Neural cell (in vitro differentiated cells): Measurements from ENCODE around the gene BMP7. TPM values are rescaled to one million over a fixed set of nuclear protein-coding genes. Genes with fewer than 3 reads are reported as not detected.
"Not testable (repeated sequence)": the region's sequence is repeated elsewhere in the genome, so short reads cannot be mapped to it uniquely, and the experiment has no call there.

Experiments used
- H2AFZ ChIP-seq: fragments of 200-600, 300-800 bp; sonication (generic), shearing (Covaris generic); 2 replicates; pipeline ENCODE4 v1.6.0; 2014; ENCODE audit warnings: low read depth, mild to moderate bottlenecking, antibody characterized with exemption, low read length, moderate library complexity
- H3F3A ChIP-seq: fragments of 200-600 bp; shearing (Covaris generic); 2 replicates; pipeline ENCODE4 v1.6.1; 2016; ENCODE audit warnings: mild to moderate bottlenecking, moderate library complexity, mixed read lengths, antibody characterized with exemption, low read length; ENCODE audit not compliant: insufficient read depth, poor library complexity, severe bottlenecking
- H3K27ac ChIP-seq: fragments of 200-600, 300-800 bp; sonication (generic), shearing (Covaris generic); 2 replicates; pipeline ENCODE4 v1.5.1; 2014; ENCODE audit warnings: mild to moderate bottlenecking, low read length, moderate library complexity
- H3K27me3 ChIP-seq: fragments of 300-800, 200-600 bp; sonication (generic), shearing (Covaris generic); 2 replicates; pipeline ENCODE4 v1.6.0; 2014; ENCODE audit warnings: mild to moderate bottlenecking, low read depth, low read length, moderate library complexity; ENCODE audit not compliant: insufficient read depth
- H3K36me3 ChIP-seq: fragments of 300-800, 200-600 bp; sonication (generic), shearing (Covaris generic); 2 replicates; pipeline ENCODE4 v1.5.1; 2014; ENCODE audit warnings: mild to moderate bottlenecking, antibody characterized with exemption, low read length, moderate library complexity; ENCODE audit not compliant: insufficient read depth
- H3K4me2 ChIP-seq: fragments of 300-800, 200-600 bp; sonication (generic), shearing (Covaris generic); 2 replicates; pipeline ENCODE4 v1.6.0; 2014; ENCODE audit warnings: mild to moderate bottlenecking, low read length
- H3K4me3 ChIP-seq: fragments of 300-800, 200-600 bp; sonication (generic), shearing (Covaris generic); 2 replicates; pipeline ENCODE4 v1.5.1; 2014; ENCODE audit warnings: mild to moderate bottlenecking, low read length, moderate library complexity
- H3K79me2 ChIP-seq: fragments of 200-600 bp; shearing (Covaris generic); replicated peaks from 2 replicates; pipeline ENCODE4 v1.6.0; 2014; ENCODE audit warnings: mild to moderate bottlenecking, low read length, moderate library complexity; ENCODE audit not compliant: insufficient read depth
- H3K9ac ChIP-seq: fragments of 300-800, 200-600 bp; sonication (generic), shearing (Covaris generic); 2 replicates; pipeline ENCODE4 v1.6.1; 2016; ENCODE audit warnings: mild to moderate bottlenecking, low read length, mixed read lengths
- H3K9me2 ChIP-seq: fragments of 200-600 bp; shearing (Covaris generic); 2 replicates; pipeline ENCODE4 v1.6.1; 2016; ENCODE audit warnings: mild to moderate bottlenecking, low read length, mixed read lengths; ENCODE audit not compliant: insufficient read depth
- H3K9me3 ChIP-seq: fragments of 200-600, 300-800 bp; sonication (generic), shearing (Covaris generic); 2 replicates; pipeline ENCODE4 v1.6.1; 2016; ENCODE audit warnings: mild to moderate bottlenecking, mixed run types, low read length, moderate library complexity, mixed read lengths
- H4K20me1 ChIP-seq: fragments of 200-600 bp; shearing (Covaris generic); 2 replicates; pipeline ENCODE4 v1.6.1; 2016; ENCODE audit warnings: mild to moderate bottlenecking, mixed run types; ENCODE audit not compliant: insufficient read depth
- EP300 ChIP-seq: fragments of 450-650 bp; conservative IDR thresholded peaks from 2 replicates; pipeline ENCODE4 v1.6.1; 2014; ENCODE audit warnings: antibody characterized with exemption, mild to moderate bottlenecking, moderate library complexity; ENCODE audit not compliant: poor library complexity, severe bottlenecking
- EZH2 ChIP-seq: fragments of 200-600, 300-800 bp; shearing (Covaris generic), sonication (generic); IDR thresholded peaks from 2 replicates; pipeline ENCODE4 v1.6.1; 2014; ENCODE audit warnings: antibody characterized with exemption, low read length, borderline replicate concordance, mild to moderate bottlenecking; ENCODE audit not compliant: insufficient read depth, poor library complexity, severe bottlenecking
- RAD21 ChIP-seq: fragments of 450-650 bp; conservative IDR thresholded peaks from 2 replicates; pipeline ENCODE4 v1.6.1; 2014; ENCODE audit warnings: antibody characterized with exemption, mild to moderate bottlenecking, moderate library complexity
- SMC3 ChIP-seq: fragments of 450-650 bp; conservative IDR thresholded peaks from 2 replicates; pipeline ENCODE4 v1.6.1; 2014; ENCODE audit warnings: antibody characterized with exemption, mild to moderate bottlenecking, moderate library complexity; ENCODE audit not compliant: poor library complexity
- TAF1 ChIP-seq: IDR thresholded peaks from 2 replicates; pipeline ENCODE4 v1.6.1; 2012; ENCODE audit warnings: low read depth
- polyA plus RNA-seq: library from polyadenylated mRNA; depleted of rRNA; stranded (reverse); fragments of >200 nt; gene quantifications from 2 replicates; pipeline ENCODE4 v1.2.3, GENCODE V29; 2014
- TF ChIP-seq, protein P1 (sequence below): IDR thresholded peaks from 2 replicates; pipeline ENCODE4 v1.6.1; 2012; ENCODE audit warnings: borderline replicate concordance

Gene BMP7
- polyA plus RNA-seq, 1 donor from 2014 or later, result 3.6 TPM

DNA sequence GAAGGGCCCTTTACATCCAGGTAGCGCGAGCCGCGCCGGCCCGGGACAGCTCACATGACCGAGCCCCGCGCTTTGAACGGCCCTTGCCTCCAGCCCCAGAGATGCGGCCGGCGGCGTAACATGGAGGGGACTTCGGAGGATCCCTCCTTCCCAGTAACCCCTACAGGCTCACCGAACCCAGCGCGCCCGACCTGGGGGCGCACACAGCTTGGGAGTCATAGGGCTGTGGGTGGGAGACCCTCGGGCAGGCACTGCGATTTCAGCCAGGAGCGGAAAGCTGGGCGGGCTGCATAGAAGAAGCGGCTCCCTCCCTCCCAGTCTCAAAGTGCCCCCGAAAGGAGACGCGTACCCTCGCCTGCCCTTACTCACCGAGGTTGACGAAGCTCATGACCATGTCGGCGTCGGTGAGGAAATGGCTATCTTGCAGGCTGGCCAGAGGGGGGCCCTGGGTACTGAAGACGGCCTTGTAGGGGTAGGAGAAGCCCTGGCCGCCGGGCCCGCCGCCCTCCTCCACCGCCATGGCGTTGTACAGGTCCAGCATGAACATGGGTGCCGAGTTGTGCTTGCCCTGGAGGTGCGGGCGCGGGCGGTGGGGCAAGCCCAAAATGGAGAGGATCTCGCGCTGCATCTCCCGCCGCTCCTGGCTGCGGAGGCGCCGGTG lies 975 bp downstream of the BMP7 start:
- H2AFZ ChIP-seq, result no peak overlapping the region
- peak overlapping the region; percentile 70 for H3K4me3 ChIP-seq
- H3F3A ChIP-seq, result no peaks in the 10 kb centered on the region
- no peaks in the 10 kb centered on the region for H3K79me2 ChIP-seq
- no peaks in the 10 kb centered on the region for H3K9me3 ChIP-seq
- TF ChIP-seq RAD21 (no peak), EP300 (no peak), EZH2 (peak; percentile 43), TAF1 (no peak), SMC3 (no peak)
- TF ChIP-seq, protein P1, sequence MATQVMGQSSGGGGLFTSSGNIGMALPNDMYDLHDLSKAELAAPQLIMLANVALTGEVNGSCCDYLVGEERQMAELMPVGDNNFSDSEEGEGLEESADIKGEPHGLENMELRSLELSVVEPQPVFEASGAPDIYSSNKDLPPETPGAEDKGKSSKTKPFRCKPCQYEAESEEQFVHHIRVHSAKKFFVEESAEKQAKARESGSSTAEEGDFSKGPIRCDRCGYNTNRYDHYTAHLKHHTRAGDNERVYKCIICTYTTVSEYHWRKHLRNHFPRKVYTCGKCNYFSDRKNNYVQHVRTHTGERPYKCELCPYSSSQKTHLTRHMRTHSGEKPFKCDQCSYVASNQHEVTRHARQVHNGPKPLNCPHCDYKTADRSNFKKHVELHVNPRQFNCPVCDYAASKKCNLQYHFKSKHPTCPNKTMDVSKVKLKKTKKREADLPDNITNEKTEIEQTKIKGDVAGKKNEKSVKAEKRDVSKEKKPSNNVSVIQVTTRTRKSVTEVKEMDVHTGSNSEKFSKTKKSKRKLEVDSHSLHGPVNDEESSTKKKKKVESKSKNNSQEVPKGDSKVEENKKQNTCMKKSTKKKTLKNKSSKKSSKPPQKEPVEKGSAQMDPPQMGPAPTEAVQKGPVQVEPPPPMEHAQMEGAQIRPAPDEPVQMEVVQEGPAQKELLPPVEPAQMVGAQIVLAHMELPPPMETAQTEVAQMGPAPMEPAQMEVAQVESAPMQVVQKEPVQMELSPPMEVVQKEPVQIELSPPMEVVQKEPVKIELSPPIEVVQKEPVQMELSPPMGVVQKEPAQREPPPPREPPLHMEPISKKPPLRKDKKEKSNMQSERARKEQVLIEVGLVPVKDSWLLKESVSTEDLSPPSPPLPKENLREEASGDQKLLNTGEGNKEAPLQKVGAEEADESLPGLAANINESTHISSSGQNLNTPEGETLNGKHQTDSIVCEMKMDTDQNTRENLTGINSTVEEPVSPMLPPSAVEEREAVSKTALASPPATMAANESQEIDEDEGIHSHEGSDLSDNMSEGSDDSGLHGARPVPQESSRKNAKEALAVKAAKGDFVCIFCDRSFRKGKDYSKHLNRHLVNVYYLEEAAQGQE, result no peak
- no peaks in the 10 kb centered on the region for H3K36me3 ChIP-seq
- no peaks in the 10 kb centered on the region for H4K20me1 ChIP-seq
- H3K4me2 ChIP-seq, result no peak overlapping the region
- H3K27me3 ChIP-seq, result peaks cover 84% of the 10 kb centered on the region
- H3K9me2 ChIP-seq, result no peaks in the 10 kb centered on the region
- no peak overlapping the region for H3K27ac ChIP-seq
- H3K9ac ChIP-seq, result no peak overlapping the region

DNA sequence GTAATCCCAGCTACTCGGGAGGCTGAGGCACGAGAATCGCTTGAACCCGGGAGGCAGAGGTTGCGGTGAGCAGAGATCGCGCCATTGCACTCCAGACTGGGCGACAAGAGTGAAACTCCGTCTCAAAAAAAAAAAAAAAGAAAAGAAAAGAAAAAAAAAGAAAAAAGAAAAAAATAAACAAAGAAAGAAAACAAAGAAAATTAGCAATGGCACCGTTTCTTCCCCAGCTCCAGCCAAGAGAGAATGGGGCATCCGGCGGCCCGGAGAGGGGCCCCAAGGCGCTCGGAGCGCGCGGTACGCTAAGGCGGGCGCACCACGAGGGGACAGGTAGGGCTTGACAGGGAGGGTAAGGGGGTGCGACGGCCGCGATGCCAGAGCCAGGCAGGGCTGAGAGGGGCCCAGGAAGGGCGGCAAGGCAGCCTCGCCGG lies 1.5 kb downstream of the BMP7 start:
- not testable (repeated sequence) for H3K9ac ChIP-seq, H3K27ac ChIP-seq

DNA sequence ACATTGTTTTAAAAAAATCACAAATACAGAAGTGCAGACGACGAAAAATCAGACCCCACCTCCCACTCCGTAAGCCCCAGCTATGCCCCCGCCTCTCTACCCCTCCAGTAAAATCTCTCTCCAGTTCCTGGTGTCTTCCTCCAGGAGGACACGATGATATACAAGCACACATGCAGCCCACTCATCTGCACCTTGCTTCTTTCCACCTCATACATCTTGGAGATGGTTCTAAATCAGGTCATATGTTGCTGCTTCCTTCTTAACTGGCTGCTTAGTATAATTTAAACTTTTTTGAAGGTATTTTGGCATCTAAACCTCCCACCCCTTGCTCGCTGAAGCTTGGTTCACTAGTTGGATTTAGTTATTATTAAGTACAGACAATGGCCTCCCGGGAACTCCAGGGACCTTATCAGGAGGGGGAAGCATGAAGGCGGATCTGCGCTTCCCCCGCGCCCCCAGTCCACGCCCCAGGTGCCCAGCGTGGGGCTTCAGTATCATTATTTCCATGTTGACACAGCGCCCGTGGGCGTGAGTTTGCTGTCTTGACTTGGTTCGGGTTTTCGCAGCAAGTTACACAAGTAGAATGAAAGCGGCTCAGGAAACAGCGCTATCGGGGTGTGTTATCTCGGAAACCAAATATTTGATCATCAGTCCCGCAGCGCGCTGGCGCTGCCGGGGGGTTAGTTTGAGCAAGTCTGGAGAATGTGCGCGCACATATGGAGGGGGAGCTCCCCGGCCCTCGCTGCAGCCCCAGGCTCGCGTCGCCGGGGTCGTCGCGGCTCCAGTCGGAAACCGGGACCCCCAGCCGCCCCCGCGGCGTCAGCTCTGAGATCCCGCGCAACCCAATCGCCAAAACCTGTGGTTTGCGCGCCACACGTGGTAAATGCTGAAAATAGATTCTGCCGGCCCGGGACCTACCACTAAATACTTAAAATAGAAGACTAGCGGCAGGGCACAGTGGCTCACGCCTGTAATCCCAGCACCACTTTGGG lies 2.3 kb downstream of the BMP7 start:
- no peaks in the 10 kb centered on the region for H3K9me3 ChIP-seq
- H3K9me2 ChIP-seq, result no peaks in the 10 kb centered on the region
- H3F3A ChIP-seq, result no peaks in the 10 kb centered on the region
- H2AFZ ChIP-seq, result no peak overlapping the region
- TF ChIP-seq, protein P1, result no peak
- no peak overlapping the region for H3K9ac ChIP-seq
- H3K27ac ChIP-seq, result no peak overlapping the region
- no peak overlapping the region for H3K4me3 ChIP-seq
- peaks cover 88% of the 10 kb centered on the region for H3K27me3 ChIP-seq
- H4K20me1 ChIP-seq, result no peaks in the 10 kb centered on the region
- no peaks in the 10 kb centered on the region for H3K36me3 ChIP-seq
- H3K79me2 ChIP-seq, result no peaks in the 10 kb centered on the region
- no peak overlapping the region for H3K4me2 ChIP-seq

More for the DNA sequence above, 1.5 kb downstream of the BMP7 start:
- peak overlapping the region; percentile 70 for H3K4me3 ChIP-seq
- not testable (repeated sequence) for H3K9me3 ChIP-seq, H3K36me3 ChIP-seq, H3K9me2 ChIP-seq, H3K79me2 ChIP-seq, H2AFZ ChIP-seq, H3F3A ChIP-seq, H4K20me1 ChIP-seq, H3K4me2 ChIP-seq
- peak; percentile 83 for TF ChIP-seq EZH2
- peaks cover 84% of the 10 kb centered on the region for H3K27me3 ChIP-seq
